ENCODE measurements around the gene HINT2.

Gene HINT2

GRCh38 chr9:35814841-35815543 lies at the start of gene HINT2:
HINT2 (minus strand) TSS chr9:35815042; CDS start chr9:35814979, 63 bp downstream.
- peak within 1 kb of the TSS; percentile 83 for H3K4me3 ChIP-seq (ENCODE audit: low read depth, low read length)
- TF ChIP-seq CTCF (IDR thresholded peaks at IDR 0.05; ENCODE audit: control insufficient read depth, extremely low read depth, insufficient read depth) = 0 out of 2 replicates have a peak, but pooled peaks have one; percentile 7
- peak; percentile 98 for DNase-seq (ENCODE audit: low read depth)

- no peak for DNase-seq (ENCODE audit: low read depth)
- no peak for TF ChIP-seq CTCF (IDR thresholded peaks at IDR 0.05; ENCODE audit: control insufficient read depth, extremely low read depth, insufficient read depth)
- no peak overlapping the region for H3K4me3 ChIP-seq (ENCODE audit: low read depth, low read length)
These were observed 48.7 kb upstream of the HINT2 start for GRCh38 chr9:35863583-35863982.

- no peak overlapping the region for H3K4me3 ChIP-seq (ENCODE audit: low read depth, low read length)
- no peak for TF ChIP-seq CTCF (IDR thresholded peaks at IDR 0.05; ENCODE audit: control insufficient read depth, extremely low read depth, insufficient read depth)
- DNase-seq (ENCODE audit: low read depth) = no peak
These were observed 47.5 kb upstream of the HINT2 start for GRCh38 chr9:35862328-35862727.

- TF ChIP-seq CTCF (IDR thresholded peaks at IDR 0.05; ENCODE audit: control insufficient read depth, extremely low read depth, insufficient read depth) = no peak
- DNase-seq (ENCODE audit: low read depth) = no peak
- no peak overlapping the region for H3K4me3 ChIP-seq (ENCODE audit: low read depth, low read length)
These were observed 46.5 kb upstream of the HINT2 start for GRCh38 chr9:35861161-35861897.

GRCh38 chr9:35859990-35860339 lies 45.1 kb upstream of the HINT2 start:
- no peak for TF ChIP-seq CTCF (IDR thresholded peaks at IDR 0.05; ENCODE audit: control insufficient read depth, extremely low read depth, insufficient read depth)
- no peak overlapping the region for H3K4me3 ChIP-seq (ENCODE audit: low read depth, low read length)
- DNase-seq (ENCODE audit: low read depth) = no peak

GRCh38 chr9:35859310-35859989 lies 44.6 kb upstream of the HINT2 start:
- H3K4me3 ChIP-seq (ENCODE audit: low read depth, low read length) = no peak overlapping the region
- TF ChIP-seq CTCF (IDR thresholded peaks at IDR 0.05; ENCODE audit: control insufficient read depth, extremely low read depth, insufficient read depth) = peak; percentile 14; the same call in 1 of the 2 replicates
- no peak for DNase-seq (ENCODE audit: low read depth)
